ENCODE data around the gene LRRC18.

The LRRC18 gene

DNA sequence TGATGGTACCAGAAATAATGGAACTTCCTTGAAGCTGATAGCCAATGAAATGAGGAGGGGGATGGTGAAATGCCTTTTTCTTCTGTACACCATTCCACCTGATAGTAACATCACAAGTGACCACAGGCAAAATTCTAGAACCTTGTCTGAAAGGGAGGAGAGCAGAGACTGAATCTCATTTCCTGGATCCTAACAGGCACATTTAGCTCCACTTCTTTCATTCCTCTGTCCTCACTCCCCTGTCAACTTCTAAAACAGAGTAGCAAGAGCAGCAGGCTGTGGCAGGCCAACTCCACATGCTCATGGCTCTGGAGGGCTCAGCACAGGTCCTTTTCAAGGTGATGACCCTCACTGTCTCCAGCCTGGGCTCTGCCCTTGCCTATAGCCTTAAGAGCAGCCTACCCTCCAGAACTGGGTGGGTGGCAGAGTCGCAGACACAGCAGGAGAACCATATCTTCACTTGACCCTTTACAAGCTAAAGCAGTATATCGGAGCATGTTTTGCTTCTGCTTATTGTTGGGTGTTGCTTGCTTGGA is at the start of gene LRRC18:
Gene LRRC18, minus strand, starts transcription at position 51 of the 536 bp plus-strand sequence. CDS start 25,685 bp downstream, outside the sequence.
- no peak for DNase-seq (ENCODE audit: low read depth)

DNA sequence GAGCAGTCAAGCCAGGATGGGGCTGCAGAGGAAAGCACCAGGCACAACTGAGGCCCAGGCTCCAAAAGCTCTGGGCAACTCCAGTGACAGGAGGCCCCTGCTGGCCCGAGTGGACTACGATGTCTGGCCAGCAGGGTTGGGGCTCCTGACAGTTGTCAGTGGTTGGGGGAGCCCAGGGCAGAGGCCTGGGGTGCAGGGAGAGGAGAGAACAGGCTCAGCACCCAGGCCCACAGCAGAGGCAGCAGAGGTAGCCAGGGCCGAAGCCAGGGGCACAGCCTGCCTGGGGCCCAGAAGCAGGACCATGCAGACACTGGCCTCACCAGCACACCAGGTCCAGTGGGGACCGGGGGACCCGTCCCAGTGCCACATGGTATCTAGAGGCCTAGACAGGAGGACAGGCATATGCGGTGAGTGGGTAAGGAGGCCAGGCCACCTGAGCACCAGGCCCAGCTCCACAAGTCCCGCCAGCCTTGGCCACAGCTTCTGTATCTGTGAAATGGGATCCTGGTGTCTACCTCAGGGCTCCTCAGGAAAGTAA is 46.0 kb upstream of the LRRC18 start:
- DNase-seq (ENCODE audit: low read depth), result no peak

DNA sequence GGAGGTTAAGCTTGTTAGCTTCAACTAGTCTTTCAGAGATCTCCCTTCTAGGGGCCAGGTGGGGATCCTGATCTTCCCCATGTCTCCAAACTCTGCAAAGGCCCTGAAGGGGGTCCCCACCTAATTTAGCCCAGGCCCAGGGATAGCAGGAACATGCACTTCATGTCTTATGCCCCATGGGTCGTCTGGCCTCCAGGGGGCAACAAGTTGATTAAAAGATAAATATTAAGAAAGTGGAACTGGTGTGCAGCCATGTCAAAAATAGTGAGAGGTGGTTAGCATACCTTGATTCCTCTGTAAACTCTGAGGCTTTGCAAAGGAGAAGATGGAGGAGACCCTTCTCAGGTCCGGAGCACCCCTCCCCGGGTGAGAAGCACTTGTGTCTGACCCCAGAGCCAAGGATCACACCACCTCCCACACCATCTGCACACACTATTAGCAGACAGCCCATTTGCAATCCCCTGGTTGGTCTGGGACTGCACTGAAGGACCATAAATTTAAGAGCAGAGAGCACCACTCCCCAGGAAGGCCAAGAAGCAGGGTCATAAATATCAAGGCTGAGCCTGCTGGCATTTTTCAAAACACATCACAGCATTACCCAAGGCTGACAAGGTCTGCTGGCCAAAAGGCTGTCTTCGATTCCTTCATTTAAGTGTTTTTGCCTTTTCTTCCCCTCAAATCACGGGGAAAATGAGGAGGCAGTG is 44.2 kb upstream of the LRRC18 start:
- DNase-seq (ENCODE audit: low read depth), result no peak

DNA sequence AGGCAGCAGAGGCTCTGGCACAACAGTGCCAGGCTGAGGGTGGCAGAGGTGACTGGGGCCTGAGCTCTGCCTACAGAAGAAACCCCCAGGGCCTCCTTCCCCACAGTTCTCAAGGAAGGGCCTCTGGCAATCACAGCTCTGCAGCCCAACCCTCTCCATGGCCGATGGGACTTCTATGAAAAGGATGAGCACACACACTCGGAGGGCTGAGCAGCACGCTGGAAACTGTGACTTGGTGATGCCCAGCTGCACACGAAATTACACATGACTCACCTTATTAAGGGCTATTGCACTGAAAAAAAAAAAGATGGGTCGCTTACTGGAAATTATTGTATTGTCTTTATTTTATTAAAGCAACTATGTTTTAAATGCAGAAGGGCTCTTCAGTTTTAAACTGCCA is 42.9 kb upstream of the LRRC18 start:
- no peak for DNase-seq (ENCODE audit: low read depth)

DNA sequence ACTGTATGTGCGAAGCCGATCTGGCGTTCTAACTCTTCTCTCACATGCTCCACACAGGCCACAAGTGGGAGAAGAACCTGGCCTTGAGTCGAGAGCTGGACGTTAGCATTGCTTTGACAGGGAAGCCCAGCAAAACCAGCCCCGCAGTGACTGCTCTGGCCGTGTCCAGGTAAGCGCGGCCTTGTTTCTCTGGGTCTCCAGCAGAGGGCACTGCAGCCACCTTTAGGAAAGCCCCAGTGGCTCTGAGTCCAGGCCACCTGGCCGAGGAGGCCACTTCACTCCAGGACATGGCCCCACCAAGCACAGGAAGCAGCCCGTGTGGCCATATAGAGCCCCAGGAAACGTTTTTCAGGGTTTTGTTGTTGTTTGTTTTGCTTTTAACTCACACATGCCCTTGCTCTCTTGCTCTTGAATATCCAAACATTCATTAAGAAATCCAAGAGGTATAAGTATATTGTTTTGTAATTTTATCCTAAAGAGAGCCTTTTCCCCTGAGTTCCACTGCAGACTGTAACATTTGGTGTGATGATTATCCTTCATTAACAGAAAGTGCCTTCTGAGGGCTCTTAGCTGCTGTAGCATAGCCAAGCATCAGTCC is 41.8 kb upstream of the LRRC18 start:
- DNase-seq (ENCODE audit: low read depth), result peak; percentile 15

DNA sequence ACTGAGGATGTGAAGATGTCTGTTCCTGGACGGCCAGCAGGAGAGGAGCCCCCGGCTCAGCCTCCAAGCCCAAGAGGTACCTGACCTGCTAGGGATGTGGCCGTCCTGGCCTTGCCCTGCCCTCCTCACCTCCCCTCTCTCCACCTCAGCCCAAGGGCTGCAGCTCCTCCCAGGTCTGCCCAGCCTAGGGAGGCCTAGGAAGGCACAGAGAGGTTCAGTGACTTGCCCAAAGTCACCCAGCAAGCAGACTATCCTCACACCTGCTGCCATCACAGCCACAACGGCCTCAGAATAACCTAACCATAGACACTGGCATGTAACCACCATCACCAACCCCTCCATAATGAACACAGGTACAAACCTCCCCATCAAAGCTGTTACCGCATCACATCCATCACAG is 38.7 kb upstream of the LRRC18 start:
- DNase-seq (ENCODE audit: low read depth), result no peak

DNA sequence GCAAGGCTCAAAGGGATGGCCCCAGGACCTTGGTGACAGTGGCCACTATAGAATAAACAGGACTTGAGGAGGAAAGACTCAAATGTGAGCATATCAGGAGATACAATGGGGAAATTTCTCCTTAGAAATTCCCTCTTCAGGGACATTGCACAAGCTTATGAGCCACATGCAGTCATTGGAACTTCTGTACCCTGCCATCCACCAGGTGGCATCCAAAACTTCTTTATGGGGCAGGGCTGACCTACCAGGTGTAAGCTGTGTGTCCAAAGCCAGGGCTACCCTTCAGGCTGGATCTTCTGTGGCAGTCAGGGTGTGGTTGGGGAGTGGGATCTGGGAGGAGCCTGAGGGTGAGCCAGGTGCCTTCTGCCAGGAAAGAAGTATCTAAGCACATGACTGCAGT is 36.6 kb upstream of the LRRC18 start:
- no peak for DNase-seq (ENCODE audit: low read depth)

DNA sequence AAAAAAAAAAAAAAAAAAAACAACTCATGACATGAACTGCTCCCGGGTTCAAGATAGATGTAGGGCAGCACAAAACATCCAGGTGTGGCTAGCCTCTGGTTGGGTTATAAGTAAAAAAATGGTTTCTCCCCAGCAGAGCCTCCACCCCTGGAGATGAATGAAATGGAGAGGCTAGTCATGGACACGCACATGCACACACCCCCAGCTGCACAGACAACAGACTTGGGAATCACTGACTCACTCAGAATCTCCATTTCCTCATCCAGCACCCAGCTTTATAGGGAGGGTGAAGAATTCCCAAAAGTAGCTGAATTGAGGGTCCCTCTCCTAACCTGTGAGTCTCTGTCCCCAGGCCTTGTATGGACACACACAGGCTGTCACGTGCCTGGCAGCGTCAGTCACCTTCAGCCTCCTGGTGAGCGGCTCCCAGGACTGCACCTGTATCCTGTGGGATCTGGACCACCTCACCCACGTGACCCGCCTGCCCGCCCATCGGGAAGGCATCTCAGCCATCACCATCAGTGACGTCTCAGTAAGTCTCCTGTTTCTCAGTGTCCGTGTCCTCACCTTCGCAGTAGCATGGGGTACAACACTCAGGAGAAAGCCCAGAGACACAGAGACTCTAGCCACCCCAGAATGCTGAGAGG is 35.0 kb upstream of the LRRC18 start:
- DNase-seq (ENCODE audit: low read depth), result no peak

DNA sequence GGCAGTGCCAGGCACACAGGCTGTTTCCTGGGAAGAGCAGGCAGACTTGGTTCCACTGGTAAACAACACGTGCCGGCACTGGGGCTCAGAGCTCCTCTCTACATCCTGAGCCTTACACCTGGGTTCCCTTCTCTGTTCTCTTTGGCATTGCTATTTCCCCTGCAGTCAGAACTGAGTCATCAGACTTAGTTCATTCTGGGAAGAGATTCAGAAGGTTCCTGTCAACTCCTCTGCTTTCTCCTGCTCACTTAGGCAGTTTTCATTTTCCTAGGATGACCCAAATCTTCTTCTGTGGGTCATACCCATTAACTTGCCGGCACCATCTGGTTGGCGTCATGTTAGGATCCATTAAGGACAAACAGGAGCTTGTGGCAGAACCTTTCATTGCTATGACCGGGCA is 33.4 kb upstream of the LRRC18 start:
- no peak for DNase-seq (ENCODE audit: low read depth)

DNA sequence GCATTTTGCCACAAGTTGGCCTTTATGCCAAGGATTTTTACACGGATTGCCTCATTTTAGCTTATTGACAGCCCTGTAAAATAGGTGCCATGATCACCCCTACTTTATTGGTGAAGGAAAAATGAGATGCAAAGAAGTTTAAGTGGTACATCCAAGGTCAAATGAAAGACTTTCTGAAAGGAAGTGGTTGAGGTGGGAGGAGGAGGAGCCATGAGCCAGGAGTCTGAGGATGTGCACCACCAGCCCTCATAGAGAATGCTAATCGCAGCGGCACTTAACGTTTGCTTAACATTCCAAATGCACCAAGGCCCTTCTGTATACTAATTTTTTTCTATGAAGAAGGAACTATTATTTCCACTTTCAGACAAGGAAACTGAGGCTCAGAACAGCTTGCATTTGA is 31.0 kb upstream of the LRRC18 start:
- no peak for DNase-seq (ENCODE audit: low read depth)

DNA sequence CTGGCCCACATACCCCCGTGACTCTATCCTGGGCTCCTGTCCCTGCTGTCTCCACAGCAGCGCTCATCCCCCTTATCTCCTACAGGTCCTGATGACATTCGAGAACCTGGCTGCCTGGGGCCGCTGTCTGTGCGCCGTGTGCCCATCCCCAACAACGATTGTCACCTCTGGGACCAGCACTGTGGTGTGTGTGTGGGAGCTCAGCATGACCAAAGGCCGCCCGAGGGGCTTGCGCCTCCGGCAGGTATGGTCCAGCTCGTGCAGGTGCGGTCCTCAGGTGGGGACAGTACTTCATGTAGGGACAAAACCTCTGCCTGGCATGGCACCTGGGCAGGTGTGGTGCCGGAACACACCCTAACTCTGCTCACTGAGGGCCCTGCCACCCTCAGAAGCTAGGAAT is 30.4 kb upstream of the LRRC18 start:
- no peak for DNase-seq (ENCODE audit: low read depth)

DNA sequence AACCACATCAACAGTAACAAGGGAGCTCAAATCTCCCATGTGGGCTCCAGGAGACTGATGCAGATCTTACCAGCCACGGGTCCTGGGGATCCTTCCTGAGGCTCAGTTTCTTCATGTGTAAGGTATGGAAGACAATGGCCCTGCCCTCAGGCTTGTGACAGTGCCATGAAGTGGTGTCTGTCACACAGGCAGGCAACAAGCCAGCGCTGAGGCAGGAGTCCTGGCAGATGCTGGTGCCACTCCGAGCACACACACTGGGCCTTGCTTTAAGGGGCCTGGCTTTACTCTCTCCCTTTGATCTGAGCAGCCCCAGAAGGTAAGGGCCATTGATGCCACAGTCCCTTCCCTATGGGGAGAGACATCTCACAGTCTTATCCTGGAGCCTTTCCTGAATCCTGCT is 28.4 kb upstream of the LRRC18 start:
- DNase-seq (ENCODE audit: low read depth), result no peak

DNA sequence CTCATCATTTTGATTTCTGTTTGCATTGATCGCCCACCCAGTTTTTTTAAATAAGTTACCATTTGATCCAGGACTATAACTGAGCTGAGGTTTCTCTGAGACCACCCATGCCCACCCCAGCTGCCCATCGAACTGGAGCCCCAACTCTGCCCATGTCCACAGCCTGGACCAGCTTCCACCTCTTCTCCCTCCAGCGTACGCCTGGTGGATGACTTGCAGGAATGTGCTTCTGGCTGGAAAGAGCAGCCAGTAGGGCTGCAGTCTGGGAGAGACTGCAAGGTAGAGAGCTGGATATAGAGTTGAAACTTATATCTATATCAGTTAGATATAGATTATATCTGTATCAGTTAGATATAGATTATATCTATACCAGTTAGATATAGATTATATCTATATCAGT is 25.8 kb upstream of the LRRC18 start:
- DNase-seq (ENCODE audit: low read depth), result no peak

DNA sequence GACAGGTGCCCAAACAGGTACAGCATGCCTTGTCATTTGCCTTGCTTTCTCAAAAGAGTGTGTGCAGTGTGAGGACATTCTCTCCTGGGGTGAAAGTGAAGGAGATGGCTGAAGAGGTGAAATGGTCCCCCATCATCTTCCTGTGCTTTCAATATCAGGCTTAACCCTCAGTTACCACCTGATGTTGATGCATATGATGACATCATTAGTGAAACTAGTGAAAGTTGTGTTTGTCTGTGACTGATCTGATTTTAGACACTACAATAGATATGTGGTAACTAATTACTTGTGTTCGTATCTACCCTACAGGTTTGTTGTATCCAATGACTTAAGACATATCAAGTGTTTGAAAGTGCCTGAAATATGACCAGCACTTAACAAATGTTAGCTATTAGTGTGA is 24.4 kb upstream of the LRRC18 start:
- DNase-seq (ENCODE audit: low read depth), result no peak

DNA sequence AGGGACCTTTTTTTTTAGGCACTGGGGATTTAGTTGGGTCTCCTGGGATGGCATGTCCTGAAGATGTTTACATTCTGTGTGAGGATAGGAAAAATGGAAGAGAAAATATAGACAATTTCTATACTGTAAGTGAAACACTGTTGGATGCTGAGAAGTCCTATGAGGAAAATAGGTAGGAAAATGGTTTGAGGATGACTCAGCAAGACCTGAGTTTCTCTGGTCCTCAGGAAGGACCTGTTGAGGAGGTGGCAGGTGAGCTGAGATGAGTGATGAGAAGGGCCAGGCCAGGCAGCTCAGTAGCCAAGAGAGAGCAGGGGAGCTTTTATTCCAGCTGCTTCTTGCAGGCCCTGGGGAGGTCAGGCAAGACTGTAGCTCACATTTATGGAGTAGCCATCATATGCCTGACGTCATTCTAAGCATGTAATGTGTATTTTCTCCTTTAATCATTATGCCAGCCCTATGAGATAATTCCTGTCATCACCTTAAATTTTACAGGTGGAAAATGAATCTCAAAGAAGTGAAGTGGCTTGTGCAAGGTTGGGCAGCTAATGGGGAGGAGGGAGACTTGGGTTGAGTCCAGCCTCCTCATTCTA is 19.1 kb upstream of the LRRC18 start:
- DNase-seq (ENCODE audit: low read depth), result no peak

DNA sequence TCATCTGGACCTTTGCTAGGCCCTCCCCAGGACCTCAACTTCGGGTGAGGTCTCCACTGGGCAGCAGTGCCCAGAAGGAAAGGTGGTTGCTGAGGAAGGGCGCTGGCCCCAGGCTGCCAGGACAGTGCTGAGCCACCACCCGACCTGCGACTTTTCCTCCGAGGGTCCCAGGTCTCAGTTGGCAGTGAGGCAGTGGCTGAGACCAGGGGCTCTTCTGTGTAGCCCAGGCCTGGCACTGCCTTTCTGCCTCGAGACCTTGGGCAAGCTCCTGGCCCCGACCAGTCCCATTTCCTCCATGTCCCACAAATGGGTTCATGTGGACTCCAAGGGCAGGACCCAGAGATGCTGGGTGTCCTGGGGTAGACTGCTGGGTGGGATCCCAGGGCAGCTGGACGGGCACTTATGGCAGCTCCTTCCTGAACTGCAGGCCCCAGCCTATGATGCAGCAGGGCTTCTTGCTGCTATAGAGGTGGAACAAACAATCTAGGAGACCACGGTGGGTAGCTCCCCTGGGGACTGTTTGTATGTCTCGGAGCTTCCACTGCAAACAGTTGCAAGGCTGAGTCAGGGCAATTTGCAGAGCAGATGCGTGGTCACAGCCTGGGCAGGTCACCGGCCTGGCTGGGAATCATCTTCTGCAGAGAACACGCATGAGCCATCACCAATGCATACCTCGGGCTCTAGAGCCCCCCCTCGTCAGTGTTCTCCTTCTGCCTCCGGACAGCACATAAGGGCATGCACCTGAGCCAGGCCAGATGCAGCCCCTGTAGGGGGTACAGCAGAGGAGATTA is 17.9 kb upstream of the LRRC18 start:
- DNase-seq (ENCODE audit: low read depth), result no peak

DNA sequence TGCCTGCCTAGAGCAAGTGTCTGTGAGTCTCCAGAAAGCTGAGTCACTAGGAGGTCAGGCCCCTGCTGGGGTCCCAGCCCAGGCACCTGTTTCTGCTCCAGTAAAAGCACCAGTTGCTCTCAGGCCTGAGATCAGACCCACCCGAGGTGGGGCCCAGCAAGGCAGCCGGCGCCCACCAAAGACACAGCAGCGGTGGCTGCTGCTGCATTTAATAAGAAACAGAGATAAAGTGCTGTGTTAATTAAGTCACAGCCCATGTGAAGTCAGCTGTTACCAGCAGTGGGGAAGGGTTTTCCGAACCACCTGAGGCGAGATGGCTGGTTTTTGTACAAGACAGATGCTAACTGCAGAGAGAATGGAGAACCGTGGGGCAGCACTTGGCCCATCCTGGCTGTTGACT is 12.1 kb upstream of the LRRC18 start:
- DNase-seq (ENCODE audit: low read depth), result no peak

DNA sequence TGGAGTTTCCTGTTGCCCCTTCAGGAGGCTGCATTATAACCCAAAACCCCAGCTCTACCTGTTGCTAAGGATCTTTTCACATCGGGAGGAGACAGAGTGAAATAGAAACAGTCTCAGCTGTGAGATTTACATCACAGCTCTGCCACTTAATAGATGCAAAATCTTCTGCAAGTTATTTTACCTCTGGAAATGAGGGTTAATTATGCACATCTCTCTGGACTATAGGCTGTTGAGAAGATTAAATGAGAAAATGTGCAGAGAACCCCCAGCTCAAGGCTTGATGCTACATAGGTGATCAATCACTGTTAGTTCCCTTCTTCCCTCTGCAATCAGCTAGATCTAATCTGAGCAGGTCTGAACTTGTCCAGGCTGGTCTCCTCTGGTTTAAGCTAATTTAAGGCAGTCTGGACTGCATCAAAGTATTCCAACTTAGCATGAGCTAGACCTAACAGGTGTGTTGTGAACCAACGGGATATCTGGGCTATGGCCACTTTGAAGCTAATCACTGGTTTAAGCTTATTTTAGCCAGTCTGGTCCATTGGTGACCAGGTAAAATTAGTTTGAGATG is 8.9 kb upstream of the LRRC18 start:
- DNase-seq (ENCODE audit: low read depth), result no peak

DNA sequence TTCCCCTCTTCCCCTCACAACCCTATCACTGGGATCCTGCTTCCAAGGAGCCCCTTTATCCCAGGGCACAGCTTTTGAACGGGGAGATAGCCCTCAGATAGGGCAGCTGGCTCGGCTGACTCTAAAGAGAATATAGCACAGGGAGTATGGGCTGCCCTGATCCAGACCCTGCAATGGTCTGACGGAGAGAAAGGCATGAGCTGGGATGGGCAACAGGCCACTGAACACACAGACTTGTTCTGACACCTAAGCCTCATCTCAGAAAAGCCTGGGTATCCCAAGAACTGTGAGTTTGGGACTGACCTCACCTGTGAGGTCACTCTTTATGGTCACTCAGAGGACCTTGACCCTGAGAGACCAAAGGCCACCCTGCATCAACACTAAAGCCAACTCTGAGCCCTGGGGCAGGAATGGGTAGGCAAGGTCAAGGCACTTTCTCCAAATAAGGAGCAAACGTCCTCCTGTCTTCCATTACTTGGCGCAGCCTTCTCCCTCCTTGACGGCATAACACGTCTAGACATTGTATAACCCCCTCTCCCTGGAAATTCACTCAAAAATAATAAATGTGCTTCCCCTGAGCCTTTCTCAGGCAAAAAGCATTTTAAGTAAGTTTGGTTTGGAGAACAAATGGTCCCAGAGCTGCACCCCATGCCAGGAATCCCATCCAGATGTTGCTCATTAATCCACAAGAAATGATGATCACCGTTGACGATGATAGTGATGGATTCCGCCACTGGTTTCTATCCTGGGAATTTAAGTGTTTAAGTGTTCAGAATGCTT is 8.2 kb upstream of the LRRC18 start:
- no peak for DNase-seq (ENCODE audit: low read depth)

DNA sequence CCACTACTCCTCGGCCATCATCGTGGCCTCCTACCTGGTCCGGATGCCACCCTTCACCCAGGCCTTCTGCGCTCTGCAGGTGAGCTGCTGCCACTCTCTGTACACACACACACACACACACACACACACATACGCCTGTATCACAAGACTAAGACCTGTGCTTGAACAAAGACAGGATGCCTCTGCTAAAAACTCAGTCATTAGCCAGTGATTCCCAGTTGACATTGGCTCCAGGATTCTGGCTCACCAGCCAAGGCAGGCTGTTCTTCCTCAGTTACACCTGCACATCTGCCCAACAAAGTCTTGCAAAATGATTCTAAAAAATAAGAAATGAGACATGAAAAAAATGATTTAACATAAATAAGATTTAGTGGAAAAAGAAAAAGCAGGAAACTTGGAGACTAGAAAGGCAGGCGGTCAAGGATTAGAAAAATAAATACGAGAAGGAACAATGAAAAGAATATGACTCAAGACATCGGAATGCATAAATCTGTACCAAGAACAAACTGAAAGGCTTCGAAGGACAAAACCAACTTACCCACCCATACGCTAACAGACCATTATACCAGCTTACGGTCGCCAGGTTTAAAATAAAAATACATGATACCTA is 7.4 kb upstream of the LRRC18 start:
- DNase-seq (ENCODE audit: low read depth), result no peak
